Activated naive CD8-positive, alpha-beta T cell treated with anti-CD3 and anti-CD28 coated beads, Interleukin-2, amount 50 U/mL, for 16 hours (primary cell): ENCODE results near the gene RASAL2.

Experiments used
- DNase-seq: peaks from one replicate; pipeline ENCODE4 v3.0.0-alpha.2; 2020; ENCODE audit warnings: low read depth, low spot score

The RASAL2 gene

DNA sequence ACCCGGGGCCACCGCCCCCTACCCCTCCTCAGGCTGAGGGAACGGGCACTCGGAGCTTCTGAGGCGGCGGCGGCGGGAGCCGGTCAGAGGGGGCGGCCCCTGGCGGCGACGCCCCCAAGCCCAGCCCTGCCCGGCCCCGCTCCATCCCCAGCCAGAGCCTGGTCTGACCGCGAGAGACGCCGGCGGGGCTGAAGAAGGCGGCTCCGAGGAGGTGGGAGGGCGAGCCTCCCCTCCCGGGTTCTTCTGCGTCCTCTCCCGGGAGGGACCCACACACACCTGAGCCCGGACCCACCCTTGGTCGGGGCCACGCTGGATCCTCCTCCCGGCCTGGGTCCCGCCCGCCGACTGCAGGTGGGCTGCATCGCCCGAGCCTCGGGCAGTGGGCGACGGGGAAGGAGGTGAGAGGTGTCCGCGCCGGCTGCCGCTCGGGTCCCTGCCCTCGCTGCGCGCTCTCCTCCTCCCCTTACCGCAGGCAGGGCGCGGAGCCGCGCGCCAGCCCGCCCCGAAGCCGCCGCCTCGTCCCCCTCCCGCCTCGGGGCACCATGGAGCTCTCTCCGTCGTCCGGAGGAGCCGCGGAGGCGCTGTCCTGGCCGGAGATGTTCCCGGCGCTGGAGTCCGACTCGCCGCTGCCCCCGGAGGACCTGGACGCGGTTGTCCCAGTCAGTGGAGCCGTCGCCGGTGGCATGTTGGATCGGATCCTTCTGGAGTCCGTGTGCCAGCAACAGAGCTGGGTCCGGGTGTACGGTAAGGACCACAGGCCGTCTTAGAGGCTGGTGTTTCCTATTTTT lies at the start of gene RASAL2:
Gene RASAL2 (plus strand): TSS at position 154 of the 788 bp plus-strand sequence. CDS start 389 bp downstream, at position 543.
- no peak for DNase-seq

DNA sequence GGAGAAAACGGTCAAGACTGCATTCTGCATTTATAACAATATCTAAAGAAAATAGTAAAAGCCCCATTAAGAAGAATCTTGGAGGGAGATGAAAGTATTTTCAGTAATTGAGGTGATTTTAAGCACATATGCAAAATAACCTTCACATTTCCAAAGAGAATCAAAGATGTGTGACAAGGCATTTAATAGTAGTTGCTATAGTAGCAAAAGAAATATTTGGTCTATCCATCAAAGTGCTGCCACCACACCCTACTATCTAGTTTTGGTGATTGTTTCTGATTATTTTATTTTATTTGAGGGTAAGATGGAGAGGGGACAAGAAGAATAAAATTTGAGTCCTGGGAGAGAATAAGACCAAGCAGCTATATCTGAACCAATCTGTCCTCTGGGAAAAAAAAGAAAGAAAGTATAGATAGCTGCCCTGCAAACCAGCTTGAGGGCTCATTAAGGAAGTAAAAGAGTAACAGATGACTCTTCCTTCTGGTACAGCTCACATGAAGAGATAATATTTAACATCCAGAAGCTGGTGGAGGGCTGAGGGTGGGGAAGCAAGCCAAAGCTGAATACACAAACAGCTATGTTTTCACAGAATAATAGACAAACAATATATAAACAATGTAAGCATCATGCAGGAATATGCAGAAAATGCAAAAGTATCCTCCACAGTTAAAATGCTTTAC lies 47.2 kb upstream of the RASAL2 start:
- no peak for DNase-seq

DNA sequence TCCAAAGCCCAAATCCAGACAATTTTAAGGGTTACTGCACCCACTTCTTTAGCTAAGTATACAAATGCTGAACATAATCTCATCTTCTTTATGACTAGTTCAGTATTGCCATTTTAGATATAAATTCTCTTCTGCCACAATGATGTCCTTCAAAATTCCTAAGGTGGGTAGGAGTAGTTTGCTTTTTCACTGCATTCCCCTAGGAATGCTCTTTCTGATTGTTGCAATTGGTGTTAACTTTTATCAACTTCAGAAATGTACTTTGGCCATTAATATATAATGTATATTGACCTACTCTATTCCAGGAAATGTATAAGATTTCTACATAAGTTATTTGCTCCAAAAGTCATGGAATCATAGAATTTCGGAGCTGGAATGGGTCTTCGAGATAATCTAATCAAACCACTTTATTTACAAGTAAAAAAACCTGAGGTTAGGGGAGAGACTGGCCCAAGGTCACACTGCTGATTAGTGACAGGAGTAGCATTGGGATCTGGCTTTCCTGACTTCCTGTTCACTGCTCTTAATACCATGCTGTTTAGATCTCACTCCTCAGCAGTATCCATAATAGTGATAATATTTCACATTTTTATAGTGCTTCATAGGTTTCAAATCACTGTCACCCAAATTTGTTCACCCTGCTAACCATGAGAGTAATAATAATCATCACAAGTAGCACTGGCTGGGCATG lies 46.4 kb upstream of the RASAL2 start:
- no peak for DNase-seq

DNA sequence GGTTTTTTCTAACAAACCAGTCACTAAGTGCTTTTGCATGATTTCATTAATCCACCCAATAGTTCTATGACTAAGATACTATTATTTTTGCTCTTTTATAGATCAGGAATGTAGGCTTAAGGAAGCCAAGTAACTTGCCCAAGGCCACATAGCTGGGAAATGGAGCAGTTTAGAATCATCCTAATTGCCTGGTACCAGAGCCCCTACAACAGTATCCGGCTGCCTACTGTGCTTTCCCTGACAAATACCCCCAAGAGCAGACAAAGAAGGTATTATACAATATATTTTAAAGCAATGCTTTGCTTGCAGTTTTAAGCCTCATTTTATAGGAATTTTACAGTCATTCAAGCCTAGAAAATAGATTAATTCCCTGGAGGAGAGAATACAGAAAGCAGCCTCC lies 45.5 kb upstream of the RASAL2 start:
- DNase-seq = no peak

GRCh38 chr1:178048883-178049282 lies 45.0 kb upstream of the RASAL2 start:
- no peak for DNase-seq

- no peak for DNase-seq
These were observed 43.8 kb upstream of the RASAL2 start for GRCh38 chr1:178050084-178050483.

DNA sequence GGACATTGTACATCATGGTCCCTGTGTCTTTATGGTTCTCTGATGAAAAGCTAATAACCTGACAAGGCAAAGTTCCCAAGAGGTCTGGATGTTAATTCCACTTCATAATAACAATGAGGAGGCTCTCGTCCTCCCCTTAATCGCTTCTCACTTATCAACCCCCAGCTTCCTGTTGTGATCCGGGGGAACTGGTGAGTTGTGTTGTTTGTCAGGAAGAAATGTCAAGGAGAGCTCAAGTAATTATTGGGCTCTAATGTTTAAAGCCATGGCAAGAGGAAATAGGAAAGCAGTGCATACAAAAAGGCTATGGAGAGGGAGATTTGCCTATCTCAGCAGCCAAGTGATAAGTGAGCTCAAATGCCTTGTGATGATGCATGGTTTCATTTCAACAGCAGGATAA lies 42.8 kb upstream of the RASAL2 start:
- DNase-seq = no peak

- DNase-seq = no peak
These were observed 41.0 kb upstream of the RASAL2 start for GRCh38 chr1:178052650-178053461.

DNA sequence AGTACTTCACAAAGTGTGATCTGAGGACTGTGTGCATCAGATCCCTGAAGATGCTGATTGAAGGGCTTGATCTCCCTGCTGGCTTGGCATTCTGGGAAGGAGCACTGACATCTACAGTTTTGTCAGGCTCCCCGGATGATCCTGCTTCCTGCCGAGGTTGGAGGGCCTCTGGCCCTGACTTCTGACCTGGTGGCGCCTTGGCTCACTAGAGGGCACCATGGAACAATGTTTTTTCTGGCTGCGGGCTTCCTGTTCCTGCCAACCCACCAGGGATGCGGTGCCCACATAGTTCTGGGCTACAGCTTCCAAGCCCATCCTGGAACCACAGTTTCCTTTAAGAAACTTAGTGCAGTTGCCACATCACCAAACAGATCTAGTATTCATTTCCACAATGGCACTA lies 38.8 kb upstream of the RASAL2 start:
- DNase-seq = no peak

DNA sequence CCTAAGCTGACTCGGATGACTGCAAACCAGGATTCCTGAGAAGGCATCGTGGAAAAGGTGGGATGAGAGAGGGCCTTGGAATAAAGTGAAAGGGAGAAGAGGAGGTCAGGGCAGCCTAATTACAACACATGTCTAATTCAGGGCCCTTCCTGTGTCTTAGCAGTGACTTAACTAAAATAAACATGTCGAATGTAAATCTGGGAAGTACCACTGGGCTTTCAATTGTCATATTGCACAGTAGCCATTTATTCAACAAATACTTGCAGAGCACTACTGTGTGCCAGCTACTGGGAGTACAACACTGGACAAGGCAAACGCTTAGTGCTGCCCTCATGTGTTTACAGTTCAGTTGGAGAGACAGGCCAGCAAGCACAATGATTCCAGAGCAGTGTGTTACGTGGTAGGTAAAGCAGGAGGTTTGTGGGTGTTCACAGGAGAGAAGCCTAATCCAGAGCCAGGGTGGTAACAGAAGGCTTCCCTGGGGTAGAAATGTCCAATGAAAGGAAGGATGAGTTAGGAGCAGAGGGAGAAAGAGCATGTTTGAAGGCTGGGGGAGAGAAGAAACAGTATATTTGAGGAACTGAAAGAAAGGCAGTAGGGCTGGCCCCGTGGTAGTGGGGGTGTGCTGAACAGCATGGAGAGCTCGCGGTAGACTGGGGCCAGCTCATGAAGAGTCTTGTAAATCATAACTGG lies 38.0 kb upstream of the RASAL2 start:
- no peak for DNase-seq

DNA sequence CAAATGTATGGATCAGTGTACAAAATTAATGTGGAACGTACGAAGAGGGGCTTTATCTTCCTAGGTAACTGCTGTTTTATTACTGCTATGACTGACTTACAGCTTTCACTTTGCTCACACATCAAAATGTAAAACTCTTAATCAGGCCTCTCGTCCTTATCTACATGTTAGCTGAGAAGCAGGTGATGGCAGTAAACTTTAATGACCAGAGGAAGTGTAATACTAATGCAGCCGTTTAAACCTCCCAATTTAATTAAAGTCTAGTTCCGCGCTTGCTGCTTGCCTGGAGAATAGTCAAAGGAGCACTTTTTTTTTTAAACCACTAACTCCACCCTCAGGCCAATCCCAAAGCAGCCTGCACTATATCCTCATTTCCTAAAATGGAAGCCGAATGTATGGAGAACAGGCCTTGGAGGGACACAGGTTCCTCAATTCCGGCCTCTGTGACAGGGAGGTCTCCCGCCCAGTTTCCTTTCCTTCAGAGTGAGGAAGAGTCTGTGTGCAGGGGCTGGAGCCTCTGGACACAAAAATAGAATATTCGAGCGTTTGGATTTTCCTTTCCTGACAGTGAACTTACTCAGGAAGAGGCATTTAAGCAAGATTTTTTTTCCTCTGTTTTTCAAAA lies 36.7 kb upstream of the RASAL2 start:
- no peak for DNase-seq

- DNase-seq = no peak
These were observed 35.9 kb upstream of the RASAL2 start for GRCh38 chr1:178057912-178058534.

DNA sequence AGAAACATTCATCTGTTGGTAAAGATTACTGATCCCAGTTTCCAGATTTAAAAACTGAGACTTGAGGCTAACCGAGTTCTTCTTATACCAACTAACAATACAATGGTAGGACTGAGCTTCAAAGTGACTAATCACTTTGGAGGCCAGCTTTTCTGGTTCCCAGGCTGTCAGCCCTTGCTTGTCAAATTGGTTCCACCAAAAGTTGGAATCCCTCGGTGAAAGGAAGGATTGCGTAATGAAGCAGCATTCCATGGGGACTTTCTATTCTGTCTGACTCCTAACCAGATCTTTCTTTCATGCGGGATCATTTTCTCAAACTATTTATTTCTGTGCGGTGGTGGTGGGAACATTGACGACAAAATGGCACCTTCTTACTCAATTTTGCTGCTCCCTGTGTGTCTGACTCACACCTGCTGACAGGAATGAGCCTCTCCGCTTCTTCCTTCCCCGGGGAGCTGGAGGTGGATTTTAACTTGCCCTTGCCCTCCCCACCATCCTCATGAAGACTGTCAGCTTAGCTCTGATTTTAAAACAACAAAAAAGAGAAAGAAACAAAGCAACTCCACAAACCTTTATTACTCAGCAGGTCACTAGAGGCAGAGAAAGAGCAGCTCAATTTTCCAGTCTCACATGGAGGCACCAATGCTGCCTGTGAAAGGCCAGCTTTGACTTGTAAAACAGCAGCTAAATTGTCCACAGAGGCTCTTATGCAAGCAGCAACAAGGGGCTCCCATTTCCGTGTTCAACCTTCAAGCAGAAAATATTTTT lies 32.9 kb upstream of the RASAL2 start:
- DNase-seq = no peak

DNA sequence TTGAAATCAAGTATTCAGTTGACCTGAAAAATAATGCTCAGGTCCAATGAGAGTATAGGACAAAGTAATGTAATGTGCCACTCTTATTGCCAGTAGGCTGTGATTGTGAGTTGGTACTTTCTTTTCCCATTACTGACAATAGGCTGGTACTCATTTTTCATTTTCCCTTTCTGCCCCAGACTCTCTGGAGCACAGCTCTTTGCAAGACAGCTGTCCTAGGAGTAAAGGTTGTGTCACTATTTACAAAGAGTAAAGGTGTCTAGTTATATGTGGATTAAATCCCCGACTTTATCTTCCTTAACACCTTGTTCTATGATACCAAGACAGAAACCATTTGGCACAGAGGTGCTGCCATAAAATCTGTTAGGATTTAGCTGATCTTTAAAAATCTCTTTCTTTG lies 32.3 kb upstream of the RASAL2 start:
- no peak for DNase-seq

- DNase-seq = no peak
These were observed 29.6 kb upstream of the RASAL2 start for GRCh38 chr1:178064191-178064821.

DNA sequence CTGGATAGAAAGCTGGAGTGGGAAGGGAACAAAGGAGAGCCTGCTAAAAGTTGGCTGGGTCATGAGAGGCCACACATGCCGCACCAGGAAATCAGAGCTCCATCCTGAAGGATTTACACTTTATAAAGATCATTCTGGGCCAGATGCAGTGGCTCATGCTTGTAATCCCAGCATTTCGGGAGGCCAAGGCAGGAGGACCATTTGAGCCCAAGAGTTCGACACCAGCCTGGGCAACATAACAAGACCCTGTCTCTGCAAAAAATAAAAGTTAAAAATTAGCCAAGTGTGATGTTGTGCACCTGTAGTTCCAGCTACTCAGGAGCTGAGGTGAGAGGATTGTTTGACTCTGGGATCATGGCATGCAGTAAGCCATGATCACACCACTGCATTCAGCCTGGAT lies 28.7 kb upstream of the RASAL2 start:
- no peak for DNase-seq

DNA sequence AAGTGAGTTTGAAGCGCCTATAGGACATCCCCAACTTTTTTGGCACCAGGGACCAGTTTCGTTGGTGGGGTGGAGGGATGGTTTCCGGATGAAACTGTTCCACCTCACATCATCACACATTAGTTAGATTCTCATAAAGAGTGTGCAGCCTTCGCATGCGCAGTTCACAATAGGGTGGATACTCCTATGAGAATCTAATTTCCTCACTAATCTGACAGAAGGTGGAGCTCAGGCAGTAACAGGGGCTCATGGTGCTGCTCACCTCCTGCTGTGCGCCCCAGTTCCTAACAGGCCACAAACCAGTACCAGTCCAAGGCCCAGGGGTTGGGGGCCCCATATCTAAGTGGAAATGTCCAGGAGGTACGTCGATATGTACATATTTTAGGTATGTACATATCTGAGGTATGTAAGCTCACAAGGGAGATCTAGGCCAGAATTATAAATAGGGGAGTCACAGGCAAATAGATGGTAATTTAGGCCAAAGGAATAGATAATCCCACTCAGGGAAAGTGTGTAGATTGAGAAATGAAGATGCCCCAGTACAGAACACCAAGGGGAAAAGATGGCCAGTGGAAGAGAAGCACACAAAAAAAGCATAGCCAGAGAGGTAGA lies 27.5 kb upstream of the RASAL2 start:
- DNase-seq = no peak

GRCh38 chr1:178066908-178067614 lies 26.8 kb upstream of the RASAL2 start:
- DNase-seq = no peak
